ENCODE results near the gene ZSCAN30.

GRCh38 chr18:35242426-35242825, 47.6 kb downstream of the ZSCAN30 start:
- no peak for TF ChIP-seq POLR2AphosphoS5 (IDR thresholded peaks at IDR 0.05; ENCODE audit: low read depth, low read length)
- no peak for TF ChIP-seq REST (IDR thresholded peaks at IDR 0.05; ENCODE audit: insufficient read depth in 1 of 2, low read depth in 2 of 2, low read length in 2 of 2)
- no peak for TF ChIP-seq TAF1 (IDR thresholded peaks at IDR 0.05; ENCODE audit: borderline replicate concordance, insufficient read depth, low read length)

All from PFSK-1 (cell line).